ENCODE data around the gene CALML3.

The CALML3 gene

DNA sequence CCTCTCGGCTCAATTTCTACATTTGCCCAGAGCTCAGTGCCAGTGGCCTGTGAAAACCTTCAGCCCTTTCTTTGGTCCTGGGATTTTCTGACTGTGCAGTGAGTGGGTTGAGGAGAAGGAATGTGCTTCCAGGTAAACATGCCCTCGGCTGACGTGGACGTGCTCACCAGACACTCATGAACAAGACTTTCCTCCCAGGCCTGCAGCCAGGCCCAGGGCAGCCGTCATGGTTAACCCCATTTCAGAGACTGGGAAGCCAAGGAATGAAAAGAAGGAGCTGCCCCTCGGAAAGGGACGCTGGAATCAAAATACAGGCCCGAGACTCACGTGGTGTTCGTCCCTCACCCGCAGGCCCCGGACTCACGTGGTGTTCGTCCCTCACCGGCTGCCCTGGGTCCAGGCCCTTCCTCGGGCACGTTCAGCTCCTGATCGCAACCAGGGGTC lies 16.6 kb upstream of the CALML3 start:
- DNase-seq = no peak

DNA sequence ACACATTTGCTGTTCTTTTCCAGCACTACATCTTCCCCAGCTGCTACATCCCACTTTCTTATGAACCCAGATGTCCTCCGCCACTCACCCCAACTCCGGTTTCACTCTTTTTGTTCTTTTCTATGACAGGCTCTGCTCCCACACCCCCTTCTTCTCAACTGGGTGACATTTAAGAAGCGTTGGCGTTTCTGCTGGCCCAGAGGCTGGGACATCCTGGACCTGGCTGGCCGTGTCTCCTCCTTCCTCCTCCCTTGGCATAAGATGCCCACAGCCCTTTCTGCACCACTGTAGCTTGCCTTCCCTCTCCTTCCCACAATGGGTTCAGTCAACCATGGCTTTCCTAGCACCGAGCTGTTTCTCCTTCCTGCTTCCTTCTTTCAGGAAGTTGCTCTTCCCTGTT lies 16.0 kb upstream of the CALML3 start:
- DNase-seq = no peak

DNA sequence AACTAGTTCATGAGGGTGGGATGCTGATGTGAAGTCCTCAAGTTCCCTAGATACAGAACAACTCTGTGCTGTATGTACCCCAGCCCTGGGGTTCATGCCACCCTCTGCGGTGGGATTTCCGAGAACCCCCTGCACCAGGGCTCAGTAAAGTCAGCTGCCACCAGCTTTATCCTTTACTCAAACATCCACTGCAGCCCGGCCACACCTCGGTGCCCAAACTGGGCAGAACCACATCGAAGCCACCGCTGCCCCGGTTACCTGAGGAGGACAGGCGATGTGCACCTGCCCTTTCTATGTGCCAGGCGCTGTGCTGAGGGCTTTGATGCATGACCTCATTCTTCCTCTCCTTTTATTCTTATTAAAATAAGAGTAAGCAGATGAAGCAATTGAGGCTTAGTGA lies 15.5 kb upstream of the CALML3 start:
- DNase-seq = no peak

DNA sequence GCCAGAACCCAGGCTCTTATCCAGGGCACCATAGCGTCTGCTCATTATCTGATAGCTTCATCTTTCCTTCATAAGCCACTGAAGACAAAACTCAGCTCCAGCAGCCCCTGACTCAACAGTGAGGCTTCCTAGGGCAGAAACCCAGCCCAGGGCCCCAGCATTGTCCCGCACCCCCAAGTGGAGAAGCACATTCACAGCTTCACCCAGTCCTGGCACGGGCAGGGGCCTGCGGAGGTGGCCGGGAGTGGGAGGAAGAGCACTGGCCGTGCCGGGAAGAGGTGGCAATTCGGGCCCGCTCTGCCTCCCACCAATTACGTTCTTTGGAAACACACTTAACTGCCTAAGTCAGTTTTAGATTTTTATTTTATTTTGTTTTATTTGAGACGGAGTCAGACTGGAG lies 15.1 kb upstream of the CALML3 start:
- DNase-seq = no peak

DNA sequence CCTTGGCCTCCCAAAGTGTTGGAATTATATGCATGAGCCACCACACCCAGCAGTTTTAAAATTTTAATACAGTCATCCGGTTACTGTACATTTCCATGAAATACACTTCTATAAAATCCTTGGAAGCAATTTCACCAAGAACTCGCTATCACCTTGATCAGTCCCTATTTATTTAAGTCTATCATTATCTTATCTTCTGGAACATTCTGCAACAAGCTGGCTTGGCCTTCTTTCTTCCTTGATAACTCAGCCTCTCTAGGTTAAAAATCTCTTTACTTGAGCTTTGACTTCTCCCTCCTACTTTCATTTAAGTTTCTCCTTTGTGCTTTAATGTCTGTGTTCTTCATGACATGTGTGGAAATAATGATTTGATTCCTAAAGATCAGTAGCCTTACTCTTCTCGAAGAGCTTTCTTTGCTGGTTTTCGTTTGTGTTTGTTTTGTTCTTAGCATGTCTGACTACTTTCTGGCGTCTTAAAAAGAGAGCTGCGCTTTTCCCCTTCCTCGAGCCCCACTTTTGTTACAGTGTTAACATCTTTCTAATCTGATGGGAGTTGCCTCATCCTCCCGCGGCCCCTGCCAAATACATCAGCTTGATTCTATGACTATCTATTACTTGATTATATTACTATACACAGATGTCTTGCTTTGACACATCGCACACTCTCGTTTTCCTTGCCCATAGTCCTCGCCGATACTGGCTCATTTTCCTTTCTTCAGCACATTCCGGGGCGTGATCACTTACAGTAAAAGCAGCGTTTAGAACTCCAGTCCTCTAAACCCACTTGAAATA lies 14.3 kb upstream of the CALML3 start:
- no peak for DNase-seq

DNA sequence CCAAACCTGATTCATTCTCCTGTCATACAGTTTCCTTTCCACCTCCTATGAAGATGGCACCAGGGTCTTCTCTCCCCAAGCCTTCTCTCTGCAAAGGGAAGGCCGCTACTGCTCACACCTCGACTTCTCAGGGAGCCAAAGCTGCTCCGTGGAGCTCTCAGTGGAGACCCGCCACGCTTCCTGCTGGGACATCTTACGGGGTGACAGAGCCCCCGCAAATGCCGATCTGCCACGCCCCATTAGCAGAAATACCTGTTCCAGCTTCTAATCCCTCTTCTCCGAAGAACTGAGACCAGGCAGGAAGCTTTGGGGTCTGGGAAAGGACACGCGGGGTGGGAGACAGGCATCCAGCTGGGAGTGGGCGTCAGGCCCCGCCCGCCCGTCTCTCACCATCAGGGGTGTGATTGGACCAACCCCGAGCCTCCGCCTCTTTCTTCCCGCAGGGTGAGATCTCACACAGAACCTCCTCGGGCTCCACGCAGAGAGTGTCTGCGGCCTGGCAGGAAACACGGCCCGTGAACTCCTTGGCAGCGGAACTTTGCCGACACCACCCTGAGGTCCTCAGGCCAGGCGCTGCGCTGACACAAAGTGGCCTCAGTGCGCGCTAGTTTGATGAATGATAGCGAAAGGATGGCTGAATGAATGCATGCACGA lies 13.4 kb upstream of the CALML3 start:
- no peak for DNase-seq

DNA sequence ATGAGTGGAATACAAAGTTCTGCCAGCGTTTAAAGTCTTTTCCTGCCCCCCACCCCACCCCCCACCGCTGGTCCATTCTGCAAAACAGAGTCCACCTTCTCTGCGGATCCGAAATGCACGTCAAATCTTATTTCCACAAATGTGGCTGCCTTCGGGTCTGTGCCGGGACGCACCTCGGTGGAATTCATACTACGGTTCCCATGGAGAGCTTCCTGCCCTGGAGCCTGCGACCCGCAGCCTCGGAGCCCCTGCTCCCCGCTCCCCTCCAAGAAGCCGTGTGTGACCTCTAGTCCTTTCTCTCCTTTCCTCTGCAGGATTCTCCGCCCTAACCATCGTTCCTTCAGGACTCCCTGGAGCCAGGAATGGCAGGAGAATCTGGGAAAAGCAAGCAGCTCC lies 12.9 kb upstream of the CALML3 start:
- DNase-seq = no peak

DNA sequence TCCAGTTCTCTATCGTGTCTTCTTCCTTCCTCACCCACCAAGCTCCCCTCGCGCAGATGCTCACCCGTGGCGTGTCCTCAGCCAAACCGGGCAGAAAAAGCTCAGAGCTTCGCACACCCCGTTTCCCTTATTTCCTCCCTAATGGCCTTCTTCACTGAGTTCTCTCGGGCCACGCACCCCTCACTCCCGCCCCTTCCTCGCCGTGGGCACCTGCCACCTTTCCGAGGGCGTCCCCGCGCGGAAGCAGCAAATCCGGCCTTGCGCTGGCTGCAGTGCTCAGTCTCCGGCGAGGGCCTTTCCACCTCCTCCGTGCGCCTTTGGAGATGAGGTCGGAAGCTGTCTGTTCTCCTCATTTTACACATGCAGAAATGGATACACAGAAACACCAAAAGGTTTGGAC lies 12.4 kb upstream of the CALML3 start:
- no peak for DNase-seq

DNA sequence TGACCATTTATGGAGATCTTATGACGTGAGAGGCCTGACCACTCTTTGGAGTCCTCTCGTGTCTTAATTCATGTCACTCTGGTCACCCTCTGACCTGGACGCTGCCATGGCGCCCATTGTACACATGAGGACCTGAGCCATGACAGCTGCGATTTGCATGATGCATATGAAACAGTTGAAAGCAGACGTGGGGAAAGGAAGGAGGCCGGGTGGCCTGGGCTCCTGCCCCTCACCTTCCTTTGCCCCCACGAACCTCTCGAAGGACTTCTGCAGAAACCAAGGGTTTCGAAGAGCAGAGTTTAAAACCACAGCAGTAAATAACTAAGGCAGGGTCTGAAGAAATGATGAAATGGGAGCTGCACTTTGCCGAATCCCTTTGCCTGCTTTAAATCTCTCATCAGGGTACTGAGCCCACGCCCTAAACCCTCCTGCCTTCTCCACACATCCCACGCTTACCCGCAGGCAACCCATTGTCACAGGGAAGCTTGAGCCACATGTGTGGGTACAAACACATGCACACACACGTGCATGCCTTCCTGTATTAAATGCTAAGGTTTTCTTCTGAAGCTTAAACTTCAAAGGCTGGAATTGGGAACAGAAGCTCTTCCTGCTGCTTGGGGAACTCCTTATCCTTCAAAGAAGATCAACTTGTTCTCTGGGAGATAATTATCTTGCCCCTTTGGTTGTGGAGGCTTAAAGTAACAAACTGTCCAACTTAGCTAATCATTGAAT lies 11.7 kb upstream of the CALML3 start:
- no peak for DNase-seq

DNA sequence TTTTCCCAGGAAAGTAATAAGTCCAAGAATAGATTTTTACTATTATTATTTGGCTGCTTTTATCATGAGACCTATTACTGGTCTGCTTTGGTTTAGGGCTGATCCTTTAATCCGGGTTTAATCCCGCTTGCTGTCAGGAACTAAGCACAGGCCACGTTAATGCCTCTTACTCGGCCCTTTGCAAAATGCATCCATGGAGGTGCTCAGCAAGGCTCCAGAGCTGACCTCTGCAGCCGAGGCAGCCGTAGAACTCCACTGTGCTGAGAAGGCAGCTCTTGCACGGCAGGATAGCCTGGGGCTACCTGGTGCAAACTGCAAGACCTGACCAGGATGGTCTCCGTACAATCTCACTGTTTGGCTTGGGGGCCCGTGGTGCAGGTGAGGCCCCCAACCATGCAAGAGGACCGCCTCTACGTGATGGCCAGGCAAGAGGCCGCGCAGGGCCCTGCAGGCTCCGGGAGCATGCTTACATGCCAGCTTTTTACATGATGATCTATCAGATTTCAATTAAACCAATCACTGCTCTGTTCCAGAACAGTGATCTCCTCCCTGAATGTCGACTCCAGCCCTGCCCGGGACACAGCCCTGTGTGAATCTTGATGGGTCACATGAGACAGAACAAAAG lies 10.4 kb upstream of the CALML3 start:
- DNase-seq = no peak

DNA sequence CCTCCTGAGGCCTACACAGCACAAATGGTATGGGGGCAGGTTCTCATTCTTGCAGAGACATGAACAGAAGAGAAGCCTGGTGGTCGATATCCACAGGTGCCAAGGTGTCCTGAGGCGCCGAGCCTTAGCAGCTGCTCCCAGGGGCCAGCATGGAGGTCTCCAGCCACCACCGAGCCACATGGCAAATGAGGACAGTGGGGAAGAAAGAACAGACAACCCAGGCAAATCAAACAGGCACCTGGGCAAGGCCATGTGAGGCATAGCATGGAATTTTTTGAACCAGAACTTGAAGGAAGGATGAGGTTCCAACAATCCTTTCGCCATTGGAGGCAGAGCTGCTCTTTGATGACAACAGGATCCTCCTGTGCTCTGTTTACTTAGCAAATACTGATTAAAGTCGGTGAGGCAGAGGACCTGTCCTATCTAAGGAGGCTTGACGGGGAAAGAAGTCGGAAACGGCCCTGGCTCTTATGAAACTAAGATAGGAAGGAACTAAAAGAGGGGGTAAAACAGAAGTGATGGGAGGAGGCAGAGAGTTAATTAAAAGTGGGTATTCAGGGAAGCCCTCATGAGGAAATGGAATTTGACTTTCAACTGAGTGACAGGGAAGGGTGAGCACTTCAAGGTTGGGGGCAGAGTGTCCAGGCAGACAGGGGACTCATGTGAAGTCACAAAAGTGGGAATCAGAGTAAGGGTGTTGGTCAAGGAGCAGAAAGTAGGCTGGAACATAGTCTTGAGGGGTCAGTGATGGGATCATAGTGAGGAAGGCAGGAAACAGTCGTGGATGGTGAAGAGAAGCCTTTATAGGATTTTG lies 8.6 kb upstream of the CALML3 start:
- no peak for DNase-seq

DNA sequence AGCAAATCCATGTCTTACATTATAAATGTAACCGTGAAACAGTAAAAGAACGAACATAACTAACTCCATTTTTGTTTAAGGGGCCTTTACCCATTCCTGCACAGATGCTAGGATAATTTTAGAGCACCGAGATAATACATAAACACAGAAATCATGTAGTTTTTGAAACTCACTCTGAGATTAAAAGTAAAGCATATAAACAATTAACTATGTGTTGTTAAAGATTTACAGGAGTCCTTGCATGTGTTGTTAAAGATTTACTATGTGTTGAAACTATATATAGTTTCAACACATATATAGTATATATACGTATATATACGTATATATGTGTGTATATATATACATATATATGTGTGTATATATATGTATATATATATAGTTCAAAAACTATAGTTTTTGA lies 7.2 kb upstream of the CALML3 start:
- DNase-seq = no peak

DNA sequence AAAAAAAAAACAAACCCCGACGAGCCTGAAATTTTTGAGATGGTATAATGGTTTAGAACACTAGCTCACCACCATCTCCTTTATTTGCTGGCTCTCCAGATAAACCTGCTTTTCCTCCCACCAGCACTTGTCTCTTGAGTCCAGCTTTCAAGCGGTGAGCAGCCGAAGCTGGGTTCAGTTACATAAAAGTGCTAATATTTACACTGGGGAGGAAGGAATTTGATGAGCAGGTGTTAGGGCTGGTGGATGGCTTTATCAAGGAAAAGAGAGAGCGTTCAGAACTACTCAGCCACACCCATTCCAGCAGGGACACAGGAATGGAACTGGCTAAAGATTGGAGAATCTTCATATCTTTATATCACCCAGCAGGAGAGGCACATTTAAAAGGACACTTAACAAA lies 6.6 kb upstream of the CALML3 start:
- no peak for DNase-seq

DNA sequence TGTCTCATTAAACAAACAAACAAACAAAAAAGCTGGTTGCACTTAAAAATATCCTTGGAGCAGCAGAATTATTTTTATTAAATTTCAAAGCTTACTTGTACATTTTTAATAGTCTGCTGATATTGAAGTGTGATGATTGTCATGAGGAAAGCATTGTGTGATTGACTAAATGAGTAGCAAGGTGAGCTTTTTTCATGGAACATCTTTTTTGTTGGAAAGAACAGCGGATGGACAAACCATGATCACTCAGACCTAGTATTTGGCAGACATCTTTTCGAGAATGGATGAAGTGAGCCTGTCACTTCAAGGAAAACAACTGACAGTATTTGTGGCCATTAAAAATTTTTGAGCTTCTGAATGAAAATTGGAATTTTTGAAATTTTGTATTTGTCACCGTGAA lies 5.7 kb upstream of the CALML3 start:
- no peak for DNase-seq

DNA sequence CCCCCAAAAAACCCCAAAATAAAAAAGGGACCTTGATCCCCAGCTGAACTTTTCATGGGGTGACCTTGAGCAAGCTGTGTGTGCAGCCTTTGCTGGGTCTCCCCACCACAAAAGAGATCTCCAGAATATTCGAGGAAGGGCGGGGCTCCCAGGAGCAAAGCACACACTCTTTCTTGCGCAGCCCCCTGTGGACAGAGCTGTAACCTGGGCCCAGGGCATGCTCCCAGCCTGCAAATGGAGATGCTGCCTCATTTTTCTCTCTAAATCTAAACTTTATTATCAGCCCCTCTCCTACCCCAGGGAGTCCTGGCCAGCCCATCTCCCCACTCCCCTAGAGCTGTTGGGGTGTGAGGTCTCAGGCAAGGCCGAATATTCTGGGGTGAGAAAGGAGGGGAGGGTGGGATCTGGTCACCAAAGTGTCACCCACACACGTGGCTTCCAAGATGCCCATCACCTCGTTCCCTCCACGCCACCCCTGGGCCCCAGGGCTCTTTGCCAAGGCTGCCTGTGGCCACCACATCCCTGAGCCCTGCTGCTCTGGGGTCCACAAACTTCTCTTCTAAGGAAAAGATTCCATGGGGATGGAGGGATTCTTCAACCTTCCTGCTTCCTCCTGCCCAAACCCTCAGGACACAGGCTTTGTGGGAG lies 1.7 kb upstream of the CALML3 start:
- no peak for DNase-seq

DNA sequence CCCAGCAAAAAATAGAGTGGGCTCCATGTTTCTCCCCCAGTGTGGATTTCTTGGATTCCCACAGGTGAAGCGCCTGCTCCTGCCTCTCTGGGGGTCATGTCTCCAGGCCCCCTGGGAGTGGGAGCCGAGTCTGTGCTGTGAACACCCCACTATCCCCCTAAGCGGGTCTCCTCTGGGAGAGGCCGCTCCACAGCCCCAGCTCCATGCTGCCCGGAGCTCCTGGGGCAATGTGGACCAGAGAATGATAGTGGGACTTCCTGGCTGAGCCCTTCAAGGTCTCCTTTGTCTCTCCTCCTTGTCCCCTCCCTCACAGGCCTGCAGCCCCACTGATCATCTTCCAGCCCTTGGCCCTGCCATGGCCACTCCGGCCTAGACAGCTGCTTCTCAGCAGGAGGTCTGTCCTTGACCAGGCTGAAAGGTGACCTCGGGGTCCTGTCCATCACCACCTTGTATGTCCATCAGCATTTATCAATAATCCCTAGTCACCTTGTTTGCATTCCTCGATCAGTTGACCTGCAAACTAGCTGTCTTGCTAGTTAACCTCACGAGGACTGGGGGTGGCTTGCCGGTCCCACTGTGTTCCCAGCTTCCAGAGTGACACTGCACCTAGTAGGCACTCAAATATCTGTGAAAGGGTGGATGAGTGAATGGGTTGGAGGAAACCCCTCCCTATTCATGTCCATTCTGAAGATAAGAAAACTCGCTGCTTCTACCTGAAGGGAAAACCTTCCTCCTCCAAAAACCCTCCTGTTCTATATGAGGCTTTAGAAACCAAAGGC lies 776 bp upstream of the CALML3 start:
- DNase-seq = no peak

DNA sequence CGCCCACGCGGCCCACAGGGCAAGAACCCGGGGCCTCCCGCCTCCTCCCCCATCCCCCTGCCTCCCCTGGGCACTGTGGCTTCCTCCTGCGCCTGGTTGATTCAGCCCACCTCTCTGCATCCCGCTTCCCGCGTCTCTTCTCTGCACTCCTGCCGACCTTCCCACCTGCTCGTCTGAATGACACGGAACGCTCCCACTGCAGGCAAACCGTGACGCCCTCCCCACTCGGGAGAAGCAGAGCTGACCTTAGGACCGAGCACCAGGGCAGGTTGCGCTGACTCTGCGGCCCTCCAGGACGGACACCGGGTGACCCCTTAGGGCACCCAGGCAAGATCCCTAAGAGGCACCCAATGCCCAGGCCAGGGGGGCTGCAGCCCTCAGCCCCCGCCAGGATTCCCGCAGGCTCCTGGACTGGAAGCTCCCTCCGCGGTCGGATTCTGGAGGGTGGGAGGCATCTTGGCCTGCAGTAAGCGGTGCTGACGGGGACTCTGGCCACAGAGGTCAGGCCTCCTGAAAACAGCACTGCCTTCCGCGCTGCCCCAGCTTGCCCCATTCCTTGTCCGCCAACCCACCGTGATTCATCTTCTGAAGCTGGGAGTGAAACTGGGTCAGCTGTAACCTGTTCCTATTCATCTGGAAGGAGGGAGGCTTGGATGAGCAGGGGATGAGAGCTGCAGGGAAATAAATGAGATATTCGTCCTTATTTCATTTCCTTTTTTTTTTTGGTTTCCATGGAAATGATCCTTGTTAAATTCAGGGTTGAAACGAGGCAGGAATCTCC lies 990 bp downstream of the CALML3 start:
- DNase-seq = no peak

DNA sequence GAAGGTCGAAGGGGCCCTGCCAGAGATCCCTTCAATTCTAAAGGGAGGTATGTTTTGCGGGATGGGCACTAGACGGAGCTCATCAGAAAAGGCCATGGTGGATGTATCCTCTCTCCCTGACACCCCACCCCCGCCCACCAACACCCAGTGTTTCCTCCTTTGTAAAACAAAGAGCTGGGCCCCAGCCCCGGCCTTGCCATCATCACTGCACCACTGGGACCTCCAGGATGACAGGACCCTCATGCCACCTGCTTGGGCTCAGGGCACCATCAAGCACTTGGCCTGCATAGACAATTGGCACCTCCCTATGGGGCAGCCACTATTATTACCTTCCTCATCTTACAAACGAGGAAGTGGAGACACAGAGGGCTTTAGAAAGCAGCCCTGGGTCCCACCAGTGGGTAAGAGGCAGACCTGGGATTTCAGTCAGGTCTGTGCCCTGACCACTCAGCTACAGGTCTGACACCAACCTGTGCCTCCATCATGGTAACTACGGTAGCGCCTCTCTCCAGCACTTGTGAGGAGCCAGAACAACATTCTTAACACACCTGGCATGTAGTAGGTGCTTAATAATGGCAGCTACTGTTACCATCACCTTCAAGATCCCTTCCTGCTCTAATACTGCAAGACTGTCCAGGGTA lies 2.0 kb downstream of the CALML3 start:
- no peak for DNase-seq

DNA sequence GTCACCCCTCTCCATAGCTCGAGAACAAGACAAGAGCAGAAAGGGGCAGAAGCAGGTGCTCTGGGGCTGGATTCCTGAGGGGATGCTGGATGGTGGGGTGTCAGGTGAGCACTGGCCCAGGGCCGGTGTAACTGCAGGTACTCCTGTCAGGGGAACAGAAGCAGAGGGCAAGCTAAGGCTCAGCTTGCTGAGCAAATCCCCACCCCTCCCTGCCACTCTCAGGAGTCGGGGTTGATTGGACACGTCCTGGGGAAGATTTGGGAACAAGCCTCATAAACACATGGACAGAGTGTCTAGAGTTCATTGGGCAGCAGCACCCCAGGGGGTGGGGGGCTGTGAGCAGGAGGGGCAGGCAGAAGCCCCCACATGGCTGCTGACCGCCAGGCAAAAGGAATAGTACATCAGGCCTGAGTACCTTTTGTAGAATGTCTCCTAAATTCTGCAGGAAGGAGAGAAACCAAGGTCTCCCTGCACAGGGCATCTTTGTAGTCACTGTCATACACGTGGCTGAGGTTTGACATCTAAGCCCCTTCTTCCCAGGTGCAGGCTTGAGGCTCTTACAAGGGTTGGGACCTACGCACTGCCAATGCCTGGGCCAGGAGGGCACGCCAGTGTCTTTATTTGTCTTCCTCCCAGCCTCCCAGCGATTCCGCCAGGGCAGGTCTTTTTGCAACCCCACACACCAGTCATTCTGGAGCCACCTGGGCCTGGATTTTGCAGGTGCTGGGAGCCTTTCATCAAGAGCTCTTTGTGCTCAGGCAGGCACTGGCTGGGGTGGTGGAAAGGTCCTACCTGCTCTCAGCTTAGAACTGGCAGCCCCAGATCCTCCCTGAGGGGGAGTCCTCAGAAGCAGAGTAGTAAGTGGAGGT lies 2.8 kb downstream of the CALML3 start:
- no peak for DNase-seq

All from activated CD4-positive, alpha-beta T cell treated with anti-CD3 and anti-CD28 coated beads for 1 hour (primary cell).